Uterus (tissue), 2 donors: Measurements from ENCODE around the gene PAQR4.

Experiments used
- POLR2A ChIP-seq, 2 donors: fragments of 450-650 bp; IDR thresholded peaks; one replicate each; pipeline ENCODE4 v1.6.1; 2016; ENCODE audit warnings: antibody characterized with exemption in 2 of 2, mild to moderate bottlenecking in 1 of 2, moderate library complexity in 1 of 2
- TF ChIP-seq, protein P1 (sequence below), 4 experiments: fragments of 200-600 bp in 2 of 4; fragments of 450-650 bp in 2 of 4; sonication (generic) in 2 of 4; IDR thresholded peaks; one replicate each; pipeline ENCODE4 v1.5.1; 2016 to 2019; ENCODE audit warnings: antibody characterized with exemption in 4 of 4, mild to moderate bottlenecking in 2 of 4, moderate library complexity in 1 of 4

DNA sequence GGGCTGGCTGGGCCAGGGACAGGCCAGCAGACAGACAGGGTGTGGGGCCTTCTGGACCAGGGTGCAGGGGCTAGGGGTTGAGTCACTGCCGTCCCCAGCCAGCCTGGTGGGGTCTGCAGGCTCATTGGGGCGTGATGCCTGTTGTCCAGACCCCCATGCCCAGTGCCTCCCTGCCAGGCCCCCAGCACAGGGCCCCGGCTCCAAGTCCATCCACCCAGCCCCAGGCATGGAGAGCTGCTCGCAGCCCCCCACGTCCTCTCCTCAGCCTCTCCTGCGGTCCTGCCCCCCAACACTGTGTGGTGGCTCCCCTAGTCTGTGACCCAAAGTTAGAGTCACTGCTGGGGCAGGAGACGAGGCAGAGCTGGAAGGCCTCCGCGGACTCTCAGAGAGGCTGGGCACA lies 18.1 kb downstream of the PAQR4 start:
- TF ChIP-seq, protein P1, sequence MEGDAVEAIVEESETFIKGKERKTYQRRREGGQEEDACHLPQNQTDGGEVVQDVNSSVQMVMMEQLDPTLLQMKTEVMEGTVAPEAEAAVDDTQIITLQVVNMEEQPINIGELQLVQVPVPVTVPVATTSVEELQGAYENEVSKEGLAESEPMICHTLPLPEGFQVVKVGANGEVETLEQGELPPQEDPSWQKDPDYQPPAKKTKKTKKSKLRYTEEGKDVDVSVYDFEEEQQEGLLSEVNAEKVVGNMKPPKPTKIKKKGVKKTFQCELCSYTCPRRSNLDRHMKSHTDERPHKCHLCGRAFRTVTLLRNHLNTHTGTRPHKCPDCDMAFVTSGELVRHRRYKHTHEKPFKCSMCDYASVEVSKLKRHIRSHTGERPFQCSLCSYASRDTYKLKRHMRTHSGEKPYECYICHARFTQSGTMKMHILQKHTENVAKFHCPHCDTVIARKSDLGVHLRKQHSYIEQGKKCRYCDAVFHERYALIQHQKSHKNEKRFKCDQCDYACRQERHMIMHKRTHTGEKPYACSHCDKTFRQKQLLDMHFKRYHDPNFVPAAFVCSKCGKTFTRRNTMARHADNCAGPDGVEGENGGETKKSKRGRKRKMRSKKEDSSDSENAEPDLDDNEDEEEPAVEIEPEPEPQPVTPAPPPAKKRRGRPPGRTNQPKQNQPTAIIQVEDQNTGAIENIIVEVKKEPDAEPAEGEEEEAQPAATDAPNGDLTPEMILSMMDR (IDR thresholded peaks at IDR 0.05): no peak
- no peak for TF ChIP-seq POLR2A (IDR thresholded peaks at IDR 0.05)
